CD4-positive, alpha-beta T cell treated with Interleukin-2 at 100 ng/mL for 4 hours (primary cell): ENCODE data around the gene GPR171.

Experiments
- DNase-seq: peaks from one replicate; pipeline ENCODE4 v3.0.0-alpha.2; 2020; ENCODE audit warnings: low spot score

GPR171 gene

GRCh38 chr3:151213151-151213550 lies 10.1 kb upstream of the GPR171 start:
- no peak for DNase-seq

- DNase-seq, result peak; percentile 46
Measured at GRCh38 chr3:151210676-151211381, 7.8 kb upstream of the GPR171 start.

DNA sequence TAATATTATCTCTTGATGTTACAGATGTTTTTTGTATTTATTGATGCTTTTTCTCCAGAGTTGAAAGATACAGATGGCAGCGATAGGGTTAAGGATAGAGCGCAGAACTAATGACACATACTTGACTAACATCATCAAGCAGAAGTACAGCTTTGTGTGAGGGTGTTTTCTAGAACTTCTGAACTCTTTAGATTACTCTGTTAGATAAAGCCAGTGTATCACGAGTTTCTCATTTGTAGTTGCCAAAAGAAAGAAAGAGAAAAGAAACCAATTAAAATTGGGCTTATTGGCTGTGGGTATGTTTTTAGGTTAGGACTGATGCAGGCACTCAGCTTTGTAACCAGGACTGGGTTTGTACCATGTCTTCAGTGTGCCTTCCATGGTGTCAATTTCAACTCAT lies 6.6 kb upstream of the GPR171 start:
- DNase-seq, result peak; percentile 71

- DNase-seq, result peak; percentile 76
Measured at GRCh38 chr3:151206201-151206600, 3.2 kb upstream of the GPR171 start.

DNA sequence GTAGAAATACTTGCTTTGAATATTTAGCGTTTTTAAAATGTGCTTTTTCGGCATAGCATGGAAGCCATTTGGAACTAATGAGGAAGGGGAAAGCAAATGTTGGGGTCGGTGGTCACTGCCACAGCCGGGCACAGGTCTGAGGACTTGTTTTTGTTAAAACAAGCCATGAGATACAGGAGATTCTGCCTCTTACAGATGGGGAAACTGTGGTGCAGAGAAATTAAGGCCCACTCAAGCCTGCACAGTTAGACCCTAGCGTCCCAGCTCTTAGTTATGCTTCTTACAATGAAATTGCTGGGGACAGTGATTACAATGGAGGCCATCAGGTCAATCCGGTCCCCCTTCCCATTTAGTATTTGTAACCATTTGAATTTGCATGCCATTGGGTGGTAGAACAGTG lies 2.5 kb upstream of the GPR171 start:
- DNase-seq, result no peak

GRCh38 chr3:151204530-151205402 lies 1.8 kb upstream of the GPR171 start:
- DNase-seq, result peak; percentile 73

GRCh38 chr3:151201051-151201730 lies 1.8 kb downstream of the GPR171 start:
- DNase-seq, result peak; percentile 48

- DNase-seq, result peak; percentile 36
Measured at GRCh38 chr3:151200586-151200985, 2.4 kb downstream of the GPR171 start.

GRCh38 chr3:151199554-151200438 lies 3.2 kb downstream of the GPR171 start:
- peak; percentile 57 for DNase-seq

- DNase-seq, result no peak
Measured at GRCh38 chr3:151198849-151199248, 4.2 kb downstream of the GPR171 start.

- DNase-seq, result no peak
Measured at GRCh38 chr3:151197981-151198767, 4.8 kb downstream of the GPR171 start.

DNA sequence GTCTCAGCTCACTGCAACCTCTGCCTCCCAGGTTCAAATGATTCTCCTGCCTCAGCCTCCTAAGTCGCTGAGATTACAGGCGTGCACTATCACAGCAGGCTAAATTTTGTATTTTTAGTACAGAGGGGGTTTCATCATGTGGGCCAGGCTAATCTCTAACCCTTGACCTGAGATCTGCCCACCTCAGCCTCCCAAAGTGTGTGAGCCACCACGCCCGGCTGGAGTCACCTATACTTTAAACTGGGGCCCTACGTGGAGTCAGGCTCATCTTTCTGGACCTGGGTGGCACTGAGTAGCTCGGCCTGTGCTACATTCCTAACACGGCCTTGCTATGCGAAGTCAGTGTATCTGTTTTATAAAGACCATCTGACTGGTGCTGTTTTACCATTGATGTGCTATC lies 5.8 kb downstream of the GPR171 start:
- DNase-seq, result no peak

DNA sequence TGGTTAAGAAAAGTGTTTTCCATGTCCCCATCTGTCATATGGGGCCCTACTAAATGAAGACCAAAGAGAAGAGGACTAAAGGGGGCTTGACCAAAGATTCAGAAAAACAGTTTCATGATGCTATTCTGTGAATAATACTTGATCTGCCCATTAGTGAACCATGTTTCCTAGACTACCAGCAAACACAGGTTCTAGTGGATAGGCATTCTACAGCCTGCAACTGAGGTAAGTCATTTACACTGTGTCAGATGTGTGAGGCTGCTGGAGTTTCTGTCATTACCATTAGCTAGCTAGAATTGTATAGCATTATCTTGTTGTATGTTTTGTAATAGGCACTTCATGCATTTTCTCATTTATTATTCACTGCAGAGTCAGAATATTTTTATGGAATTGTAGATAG lies 6.6 kb downstream of the GPR171 start:
- no peak for DNase-seq

DNA sequence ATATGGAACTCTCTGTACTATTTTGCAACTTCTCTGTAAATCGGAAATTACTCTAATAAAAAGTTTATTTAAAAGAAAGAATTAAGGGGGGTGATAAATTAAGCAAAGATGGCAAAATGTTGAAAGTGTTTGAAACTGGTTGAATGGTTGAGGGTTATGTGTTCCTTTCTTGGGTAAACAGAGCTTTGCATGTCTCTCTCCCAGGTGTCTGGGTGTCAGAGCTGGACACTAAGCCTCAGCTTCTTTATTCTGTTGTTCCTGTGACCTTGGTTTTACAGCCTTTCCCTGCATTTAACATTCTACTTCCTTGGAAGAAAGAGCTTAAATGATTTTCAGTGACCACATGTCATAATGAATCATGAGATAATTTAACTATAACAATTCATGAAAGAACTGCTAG lies 7.2 kb downstream of the GPR171 start:
- DNase-seq, result no peak

GRCh38 chr3:151192545-151192944 lies 10.5 kb downstream of the GPR171 start:
- no peak for DNase-seq

DNA sequence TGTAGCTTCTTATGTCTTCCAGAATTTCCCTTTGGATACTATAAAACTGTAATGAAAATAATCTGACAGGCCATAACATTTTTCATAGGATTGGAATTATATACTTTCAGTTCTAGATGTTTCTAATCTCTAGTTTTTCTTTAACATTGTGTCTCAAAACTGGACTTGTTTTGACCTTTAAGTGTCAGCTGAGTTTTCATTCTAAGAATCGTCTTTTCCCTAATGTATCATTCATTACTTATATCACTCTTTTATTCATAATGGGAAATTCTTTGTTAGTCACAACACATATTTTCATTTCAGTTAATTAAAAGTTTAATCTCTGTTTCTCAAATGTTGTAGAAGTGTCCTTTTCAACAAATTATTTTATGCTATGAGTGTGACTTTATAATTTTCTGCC lies 11.9 kb downstream of the GPR171 start:
- no peak for DNase-seq

GRCh38 chr3:151183265-151183671 lies 19.7 kb downstream of the GPR171 start:
- DNase-seq, result peak; percentile 35

- no peak for DNase-seq
Measured at GRCh38 chr3:151182349-151183079, 20.5 kb downstream of the GPR171 start.

DNA sequence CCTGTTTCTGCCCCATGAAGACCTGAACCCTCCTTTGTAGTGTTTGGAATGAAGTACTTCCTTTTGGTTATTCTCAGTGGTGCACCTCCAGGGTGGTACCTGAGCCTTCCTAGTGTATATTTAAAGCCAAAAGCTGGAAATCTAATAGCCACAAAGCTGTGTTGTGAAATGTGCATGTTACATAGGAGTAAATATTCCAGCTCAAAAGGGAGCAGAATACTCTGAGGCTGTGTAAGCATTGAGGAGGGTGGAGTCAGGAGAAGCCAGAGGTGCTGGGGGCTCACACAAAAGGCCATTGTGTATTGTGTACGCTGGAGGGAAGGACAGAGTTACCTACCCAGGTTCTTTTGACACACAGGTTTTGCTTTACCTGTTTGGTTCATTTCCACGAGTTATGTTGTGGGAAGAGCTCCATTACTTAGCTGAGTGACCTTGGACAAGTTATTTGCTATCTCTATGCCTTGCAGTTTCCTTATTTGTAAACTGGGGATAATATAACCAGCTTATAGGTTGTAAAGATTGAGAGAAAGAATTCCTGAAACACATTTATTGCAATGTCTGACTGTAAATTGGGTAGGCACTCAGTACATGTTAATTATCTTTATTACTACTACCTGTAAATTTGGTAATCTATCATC lies 24.7 kb downstream of the GPR171 start:
- no peak for DNase-seq

DNA sequence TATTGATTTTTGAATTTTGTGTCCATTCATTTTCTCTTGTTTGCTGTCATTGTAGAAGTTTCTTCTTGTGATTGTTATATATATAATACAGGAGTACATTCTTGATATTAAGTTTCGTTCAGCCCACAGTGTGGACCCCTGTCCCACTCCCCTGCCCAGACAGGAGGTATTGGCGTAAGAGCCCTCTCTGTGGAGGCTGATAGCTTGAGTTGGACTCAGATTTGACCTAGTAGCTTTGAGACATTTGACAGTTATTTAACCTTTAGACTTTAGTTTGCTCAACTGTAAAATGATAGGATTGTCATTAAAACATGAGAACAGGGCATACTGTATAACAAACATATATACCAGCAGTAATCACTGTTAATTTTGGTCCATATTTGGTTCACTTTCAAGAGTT lies 27.1 kb downstream of the GPR171 start:
- DNase-seq, result no peak
